Middle frontal gyrus (tissue), 1 donor: ENCODE measurements around the gene RAMAC.
"Not testable (repeated sequence)": the region's sequence is repeated elsewhere in the genome, so short reads cannot be mapped to it uniquely, and the experiment has no call there.

Source experiments
- DNase-seq: peaks from one replicate; pipeline ENCODE4 v3.0.0-alpha.2; 2015; ENCODE audit warnings: low spot score; ENCODE audit errors: extremely low spot score

RAMAC gene

GRCh38 chr15:83012636-83013035 is 26.6 kb downstream of the RAMAC start:
- no peak for DNase-seq

DNA sequence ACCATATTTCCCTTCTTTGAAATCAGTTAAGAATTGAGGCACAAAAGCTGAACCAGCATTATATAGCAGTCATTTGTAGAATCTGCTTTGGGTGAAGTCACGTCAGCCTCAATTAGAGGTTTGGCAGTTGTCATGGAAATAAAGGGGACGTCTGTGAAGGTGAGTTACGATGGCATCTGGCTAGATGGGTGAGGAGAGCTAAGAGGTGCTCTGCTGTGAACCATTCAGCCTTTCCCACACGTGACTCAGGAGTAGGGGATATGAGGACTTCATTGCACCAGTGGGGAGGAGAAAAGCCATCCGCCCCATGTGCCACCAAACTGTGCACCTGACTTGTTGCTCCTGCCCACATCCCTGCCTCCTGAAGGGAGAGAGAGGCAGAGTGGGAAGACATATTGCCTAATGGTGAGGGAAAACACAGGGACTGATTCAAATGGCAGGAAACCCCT is 28.2 kb downstream of the RAMAC start:
- DNase-seq, result no peak

DNA sequence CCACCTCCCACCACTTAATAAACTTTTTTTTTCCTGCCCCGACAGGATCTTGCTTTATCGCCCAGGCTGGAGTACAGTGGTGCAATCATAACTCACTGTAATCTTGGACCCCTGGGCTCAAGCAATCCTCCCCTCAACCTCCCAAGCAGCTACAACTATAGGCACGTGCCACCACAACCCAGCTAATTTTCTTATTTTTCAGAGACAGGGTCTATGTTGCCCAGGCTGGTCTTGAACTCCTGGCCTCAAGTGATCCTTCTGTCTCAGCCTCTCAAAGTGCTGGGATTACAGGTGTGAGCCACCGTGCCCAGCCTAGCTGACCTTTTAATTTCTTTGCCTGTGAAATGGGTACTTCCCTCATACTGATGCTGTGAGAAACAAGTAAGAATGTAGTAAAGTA is 29.4 kb downstream of the RAMAC start:
- DNase-seq, result no peak

- DNase-seq, result no peak
These were observed 30.9 kb downstream of the RAMAC start for GRCh38 chr15:83016906-83017305.

DNA sequence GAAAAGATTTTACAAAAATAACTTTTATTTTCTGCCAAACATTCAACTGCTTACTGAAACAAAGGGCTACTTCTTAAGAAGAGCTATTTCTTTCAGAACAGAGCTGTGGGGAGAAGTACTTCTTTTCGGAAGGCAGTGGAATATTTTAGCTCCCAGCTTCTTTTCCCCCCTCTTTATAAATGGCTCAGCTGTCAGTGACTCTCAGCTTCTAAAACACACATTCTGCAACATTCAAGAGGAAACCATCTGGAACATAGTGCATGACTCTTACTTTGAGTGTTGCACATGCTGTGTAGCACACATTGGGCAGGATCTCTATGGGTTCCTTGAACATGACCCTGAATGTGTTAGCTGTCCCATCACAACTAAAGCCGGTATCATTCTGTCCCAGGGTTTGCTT is 32.4 kb downstream of the RAMAC start:
- DNase-seq, result no peak

- no peak for DNase-seq
These were observed 44.0 kb downstream of the RAMAC start for GRCh38 chr15:83030021-83030420.

DNA sequence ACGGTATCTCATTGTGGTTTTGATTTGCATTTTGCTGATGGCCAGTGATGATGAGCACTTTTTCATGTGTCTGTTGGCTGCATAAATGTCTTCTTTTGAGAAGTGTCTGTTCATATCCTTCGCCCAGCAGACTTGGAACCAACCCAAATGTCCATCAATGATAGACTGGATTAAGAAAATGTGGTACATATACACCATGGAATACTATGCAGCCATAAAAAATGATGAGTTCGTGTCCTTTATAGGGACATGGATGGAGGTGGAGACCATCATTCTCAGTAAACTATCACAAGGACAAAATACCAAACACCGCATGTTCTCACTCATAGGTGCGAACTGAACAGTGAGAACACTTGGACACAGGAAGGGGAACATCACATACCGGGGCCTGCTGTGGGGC is 45.2 kb downstream of the RAMAC start:
- DNase-seq, result not testable (repeated sequence)

DNA sequence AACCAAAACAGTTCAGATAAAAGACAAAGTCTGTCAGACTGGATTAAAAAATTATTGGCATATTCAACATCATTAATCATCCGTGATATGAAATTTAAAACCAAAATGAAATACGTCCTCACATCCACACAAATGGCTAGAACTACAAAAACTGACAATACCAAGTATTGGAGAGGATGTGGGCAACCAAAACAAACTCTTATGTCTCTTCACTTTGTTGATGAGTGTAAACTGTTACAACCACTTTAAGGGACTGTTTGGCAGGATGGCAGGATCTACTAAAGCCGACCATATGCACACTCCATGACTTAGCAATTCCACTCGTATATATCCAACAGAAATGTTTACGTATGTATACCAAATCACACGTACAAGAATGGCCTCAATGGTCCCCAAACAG is 50.2 kb downstream of the RAMAC start:
- DNase-seq, result no peak

GRCh38 chr15:83039206-83039605 is 53.2 kb downstream of the RAMAC start:
- no peak for DNase-seq
